IMR-90 (cell line): ENCODE measurements around the gene KCNQ1. TPM values are rescaled to one million over a fixed set of nuclear protein-coding genes. Genes with fewer than 3 reads are reported as not detected.

ENCODE experiments used
- ATAC-seq: fragments of 200-7000 bp; cut with Tn5 transposase; 2 replicates; pipeline ENCODE4 v1.9.1; 2020; ENCODE audit warnings: low read depth, mild to moderate bottlenecking, moderate library complexity
- BruUV-seq: library from RNA; stranded (reverse); fragments of 400-500 nt; replicated peaks from 2 replicates; lab custom pipeline; 2021; lab: Mats Ljungman, UMichigan
- CTCF ChIA-PET: fragments of 300-600 bp; formaldehyde crosslinking; extraction: SDS; loops from one replicate; lab custom pipeline; 2021; ENCODE audit warnings: antibody characterized with exemption; lab: Yijun Ruan, JAX
- POLR2A ChIA-PET: fragments of 300-600 bp; sonication (Branson Sonifier 250); formaldehyde crosslinking; loops from one replicate; lab custom pipeline; 2022; ENCODE audit warnings: antibody characterized with exemption; ENCODE audit not compliant: unreplicated experiment; lab: Charles Lee
- DNase-seq: peaks from one replicate; pipeline ENCODE4 v3.0.0; 2013
- H2AFZ ChIP-seq: replicated peaks from 2 replicates; pipeline ENCODE3; 2013; ENCODE audit warnings: low read length, mild to moderate bottlenecking; ENCODE audit not compliant: poor library complexity
- H2AK5ac ChIP-seq: 2 replicates; pipeline ENCODE4 v1.6.1; 2013; ENCODE audit warnings: low read depth, low read length, inconsistent platforms
- H2AK9ac ChIP-seq: replicated peaks from 2 replicates; pipeline ENCODE3; 2013; ENCODE audit warnings: mild to moderate bottlenecking, low read depth, low read length, moderate library complexity; ENCODE audit not compliant: poor library complexity
- H2BK120ac ChIP-seq: 2 replicates; pipeline ENCODE4 v1.6.1; 2013; ENCODE audit warnings: low read depth, low read length, inconsistent platforms
- H2BK15ac ChIP-seq: 3 replicates; pipeline ENCODE4 v1.6.1; 2013; ENCODE audit warnings: low read depth, low read length, inconsistent platforms
- H2BK20ac ChIP-seq: 2 replicates; pipeline ENCODE4 v1.6.1; 2013; ENCODE audit warnings: low read depth, mild to moderate bottlenecking, inconsistent platforms, low read length, moderate library complexity
- H2BK5ac ChIP-seq: 2 replicates; pipeline ENCODE4 v1.6.1; 2013; ENCODE audit warnings: mild to moderate bottlenecking, low read depth, low read length, inconsistent platforms; ENCODE audit not compliant: poor library complexity, severe bottlenecking
- H3K14ac ChIP-seq: replicated peaks from 2 replicates; pipeline ENCODE4 v1.6.1; 2013; ENCODE audit warnings: low read depth, low read length, inconsistent platforms
- H3K18ac ChIP-seq: 2 replicates; pipeline ENCODE4 v1.6.1; 2013; ENCODE audit warnings: low read depth, low read length, control low read depth
- H3K23ac ChIP-seq: 2 replicates; pipeline ENCODE4 v1.6.1; 2013; ENCODE audit warnings: low read depth, low read length, inconsistent platforms
- H3K27ac ChIP-seq: 2 replicates; pipeline ENCODE4 v1.5.1; 2013; ENCODE audit warnings: mild to moderate bottlenecking, control low read depth, low read length; ENCODE audit not compliant: insufficient read depth
- H3K27me3 ChIP-seq: 2 replicates; pipeline ENCODE4 v1.6.1; 2013; ENCODE audit warnings: low read length; ENCODE audit not compliant: control insufficient read depth, insufficient read depth
- H3K36me3 ChIP-seq: 2 replicates; pipeline ENCODE4 v1.6.1; 2013; ENCODE audit warnings: low read length, mixed read lengths; ENCODE audit not compliant: control insufficient read depth, insufficient read depth
- H3K4ac ChIP-seq: 2 replicates; pipeline ENCODE4 v1.6.1; 2013; ENCODE audit warnings: low read depth, low read length, inconsistent platforms
- H3K4me1 ChIP-seq: 2 replicates; pipeline ENCODE4 v1.6.1; 2013; ENCODE audit warnings: low read length, mixed read lengths; ENCODE audit not compliant: control insufficient read depth, insufficient read depth
- H3K4me2 ChIP-seq: 2 replicates; pipeline ENCODE4 v1.6.1; 2013; ENCODE audit warnings: low read depth, mild to moderate bottlenecking, control low read depth, low read length, moderate library complexity
- H3K4me3 ChIP-seq: 2 replicates; pipeline ENCODE4 v1.5.1; 2013; ENCODE audit warnings: low read depth, mild to moderate bottlenecking, control low read depth, low read length, moderate library complexity; ENCODE audit not compliant: insufficient read depth
- H3K56ac ChIP-seq: 2 replicates; pipeline ENCODE4 v1.6.1; 2013; ENCODE audit warnings: low read length, inconsistent platforms; ENCODE audit not compliant: insufficient read depth; ENCODE audit errors: extremely low read depth
- H3K79me1 ChIP-seq, 2 experiments: 2 replicates each; pipeline ENCODE4 v1.6.1; 2013; ENCODE audit warnings: low read length in 2 of 2, inconsistent platforms in 1 of 2, low read depth in 1 of 2
- H3K9ac ChIP-seq: 2 replicates; pipeline ENCODE4 v1.6.1; 2013; ENCODE audit warnings: low read depth, low read length, control low read depth
- H3K9me1 ChIP-seq: 2 replicates; pipeline ENCODE4 v1.6.1; 2013; ENCODE audit warnings: low read length, inconsistent platforms; ENCODE audit not compliant: insufficient read depth
- H3K9me3 ChIP-seq: 2 replicates; pipeline ENCODE4 v1.6.1; 2013; ENCODE audit warnings: low read length; ENCODE audit not compliant: control insufficient read depth, insufficient read depth
- H4K20me1 ChIP-seq: 2 replicates; pipeline ENCODE4 v1.6.1; 2013; ENCODE audit warnings: low read length, inconsistent platforms; ENCODE audit not compliant: insufficient read depth
- H4K5ac ChIP-seq: 2 replicates; pipeline ENCODE4 v1.6.1; 2013; ENCODE audit warnings: mild to moderate bottlenecking, low read depth, low read length, control low read depth
- H4K8ac ChIP-seq, 2 experiments: 2 replicates each; pipeline ENCODE4 v1.6.1; 2013; ENCODE audit warnings: low read depth in 2 of 2, low read length in 2 of 2, control low read depth in 1 of 2, inconsistent platforms in 1 of 2
- H4K91ac ChIP-seq: 2 replicates; pipeline ENCODE4 v1.6.1; 2013; ENCODE audit warnings: low read depth, low read length, inconsistent platforms; ENCODE audit not compliant: insufficient read depth
- BHLHE40 ChIP-seq: fragments of 150-350 bp; IDR thresholded peaks from 2 replicates; pipeline ENCODE4 v1.6.1; 2016; ENCODE audit warnings: mild to moderate bottlenecking, low read depth, low read length
- CEBPB ChIP-seq: IDR thresholded peaks from 2 replicates; pipeline ENCODE4 v1.6.1; 2012; ENCODE audit warnings: low read depth, low read length, improper control_type of control experiment
- CHD1 ChIP-seq: IDR thresholded peaks from 2 replicates; pipeline ENCODE4 v1.6.1; 2012; ENCODE audit warnings: low read depth, low read length, improper control_type of control experiment
- CTCF ChIP-seq: conservative IDR thresholded peaks from 2 replicates; pipeline ENCODE4 v1.5.1; 2012; ENCODE audit warnings: mild to moderate bottlenecking, low read depth, low read length, improper control_type of control experiment
- ELK1 ChIP-seq: fragments of 150-350 bp; IDR thresholded peaks from 2 replicates; pipeline ENCODE4 v1.6.1; 2016; ENCODE audit warnings: low read depth, mild to moderate bottlenecking, low read length, moderate library complexity, borderline replicate concordance
- FOS ChIP-seq: fragments of 150-350 bp; IDR thresholded peaks from 2 replicates; pipeline ENCODE4 v1.6.1; 2016; ENCODE audit warnings: low read depth, low read length
- MAFK ChIP-seq: IDR thresholded peaks from 2 replicates; pipeline ENCODE4 v1.6.1; 2012; ENCODE audit warnings: low read depth, low read length, improper control_type of control experiment
- MAZ ChIP-seq: IDR thresholded peaks from 2 replicates; pipeline ENCODE4 v1.6.1; 2012; ENCODE audit warnings: low read depth, mild to moderate bottlenecking, low read length, improper control_type of control experiment, moderate library complexity, borderline replicate concordance
- MXI1 ChIP-seq: IDR thresholded peaks from 2 replicates; pipeline ENCODE4 v1.6.1; 2012; ENCODE audit warnings: low read depth, mild to moderate bottlenecking, low read length, moderate library complexity, borderline replicate concordance
- NFE2L2 ChIP-seq: fragments of 150-350 bp; IDR thresholded peaks from 2 replicates; pipeline ENCODE4 v1.6.1; 2016; ENCODE audit warnings: low read depth, mild to moderate bottlenecking, low read length
- POLR2A ChIP-seq: IDR thresholded peaks from 2 replicates; pipeline ENCODE4 v1.6.1; 2012; ENCODE audit warnings: mild to moderate bottlenecking, low read depth, low read length
- RAD21 ChIP-seq: IDR thresholded peaks from 2 replicates; pipeline ENCODE4 v1.6.1; 2012; ENCODE audit warnings: low read length, improper control_type of control experiment
- RCOR1 ChIP-seq: IDR thresholded peaks from 2 replicates; pipeline ENCODE4 v1.6.1; 2012; ENCODE audit warnings: mild to moderate bottlenecking, low read length, improper control_type of control experiment; ENCODE audit not compliant: insufficient replicate concordance
- RFX5 ChIP-seq: IDR thresholded peaks from 2 replicates; pipeline ENCODE4 v1.8.0; 2012; ENCODE audit warnings: low read depth, mild to moderate bottlenecking, low read length, moderate library complexity
- SMC3 ChIP-seq: fragments of 150-350 bp; IDR thresholded peaks from 2 replicates; pipeline ENCODE4 v1.6.1; 2016; ENCODE audit warnings: low read depth, mild to moderate bottlenecking, antibody characterized with exemption, low read length, moderate library complexity
- USF2 ChIP-seq: fragments of 150-350 bp; IDR thresholded peaks from 2 replicates; pipeline ENCODE4 v1.6.1; 2017; ENCODE audit warnings: mild to moderate bottlenecking, antibody characterized with exemption, low read length, low read depth
- WGBS, 2 experiments: methylation state at CpG; one replicate each; pipeline versions ENCODE4 v1.1.5 to v1.1.7; 2013; ENCODE audit warnings: missing lambda C conversion rate in 2 of 2; ENCODE audit not compliant: insufficient read length in 1 of 2; ENCODE audit errors: extremely low coverage in 2 of 2; 5-methylcytosine and 5-hydroxymethylcytosine counted together
- dilution Hi-C: fragments of 300-500 bp; cut with HindIII; formaldehyde crosslinking; loops from one replicate; pipeline ENCODE4 v1.14.3; 2018; ENCODE audit warnings: low sequenced_read_pairs; ENCODE audit not compliant: unreplicated experiment
- in situ Hi-C: fragments of 300-500 bp; cut with MboI; formaldehyde crosslinking; loops from 3 replicates; pipeline ENCODE4 v1.14.3; 2019; ENCODE audit warnings: low sequenced_read_pairs, inconsistent platforms, mixed read lengths
- intact Hi-C: fragments of 100-400 bp; cut with micrococcal nuclease; formaldehyde crosslinking; loops from 2 replicates; pipeline ENCODE4 v1.10.0; 2022
- polyA plus RNA-seq, 3 experiments: library from polyadenylated mRNA; depleted of rRNA; stranded (reverse); fragments of >200 nt; gene quantifications; 2 replicates each; pipeline ENCODE4 v1.2.3, GENCODE V29; 2012; ENCODE audit warnings: low replicate concordance in 1 of 3
- total RNA-seq: library from RNA; depleted of rRNA; stranded (reverse); fragments of >200 nt; gene quantifications from 2 replicates; pipeline ENCODE4 v1.2.3, GENCODE V29; 2012

Gene KCNQ1
- total and polyA plus RNA-seq, 2 of the 4 experiments (the other 2 are of a cell fraction) = 0.07 TPM; not detected in 1

- no peak overlapping the region for H2BK5ac ChIP-seq
- no peak overlapping the region for H3K27ac ChIP-seq
- TF ChIP-seq CTCF = no peak
- TF ChIP-seq ELK1 = no peak
- TF ChIP-seq CEBPB = no peak
- no peak for TF ChIP-seq FOS
- TF ChIP-seq RAD21 = no peak
- TF ChIP-seq BHLHE40 = no peak
- no peak for TF ChIP-seq RCOR1
- TF ChIP-seq CHD1 = no peak
- TF ChIP-seq POLR2A = no peak
- no peak for TF ChIP-seq RFX5
- no peak for TF ChIP-seq MXI1
- no peak for TF ChIP-seq MAZ
- TF ChIP-seq USF2 = no peak
- no peak for TF ChIP-seq NFE2L2
- TF ChIP-seq SMC3 = no peak
- no peak for TF ChIP-seq MAFK
- no peak overlapping the region for H3K4me3 ChIP-seq
- no peak overlapping the region for H2BK20ac ChIP-seq
- H3K4me1 ChIP-seq = no peaks in the 10 kb centered on the region
- no peak overlapping the region for H3K9ac ChIP-seq
- no peak overlapping the region for H3K56ac ChIP-seq
- no peak for ATAC-seq
- H3K4ac ChIP-seq = no peak overlapping the region
- no peak overlapping the region for H2AK5ac ChIP-seq
- H2AFZ ChIP-seq = peak overlapping the region; percentile 11
- no peak overlapping the region for H2BK15ac ChIP-seq
- H2BK120ac ChIP-seq = no peak overlapping the region
- H3K79me1 ChIP-seq = no peaks in the 10 kb centered on the region
- ChIA-PET CTCF (no interaction called here), POLR2A (no interaction called here)
- BruUV-seq = no TSS peak
- no peaks in the 10 kb centered on the region for H3K9me1 ChIP-seq
- H3K27me3 ChIP-seq = peaks cover 67% of the 10 kb centered on the region
- no peak for DNase-seq
- H2AK9ac ChIP-seq = no peak overlapping the region
- H3K9me3 ChIP-seq = no peaks in the 10 kb centered on the region; the same call in 1 of the 2 replicates
- dilution Hi-C loops (no loop called here), in situ Hi-C loops (no loop called here), intact Hi-C loops (no loop called here)
- no peak overlapping the region for H3K23ac ChIP-seq
- H4K91ac ChIP-seq = no peak overlapping the region
- H3K18ac ChIP-seq = no peak overlapping the region
- H3K36me3 ChIP-seq = no peaks in the 10 kb centered on the region
- no peak overlapping the region for H3K4me2 ChIP-seq
- WGBS, 2 experiments = 93% methylated on average over 3 of the region's 12 CpGs; no CpG with 5 or more reads in 1 of the 2 experiments
- H4K5ac ChIP-seq = no peak overlapping the region
- H3K14ac ChIP-seq = no peak overlapping the region
- H4K20me1 ChIP-seq = no peaks in the 10 kb centered on the region
- no peak overlapping the region for H4K8ac ChIP-seq
Observed at GRCh38 chr11:2447253-2447950, 2.6 kb downstream of the KCNQ1 start.
